ENCODE data around the gene PPIL4.
"Not testable (repeated sequence)": the region's sequence is repeated elsewhere in the genome, so short reads cannot be mapped to it uniquely, and the experiment has no call there.

PPIL4 gene

DNA sequence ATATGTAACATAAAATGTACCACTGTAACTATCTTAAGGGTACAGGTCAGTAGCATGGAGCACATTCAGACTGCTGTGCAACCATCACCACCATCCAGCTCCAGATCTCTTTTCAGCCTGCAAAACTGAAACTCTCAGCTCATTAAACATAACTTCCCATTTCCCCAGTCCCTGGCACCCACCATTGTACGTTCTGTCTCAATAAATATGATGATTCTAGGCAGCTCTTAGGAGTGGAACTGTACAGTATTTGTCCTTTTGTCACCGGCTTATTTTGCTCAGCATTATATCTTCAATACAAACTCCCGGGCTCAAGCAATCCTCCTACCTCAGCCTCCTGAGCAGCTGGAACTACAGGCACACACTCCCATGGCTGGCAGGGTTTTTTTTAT, 62.5 kb downstream of the PPIL4 start:
- FAIRE-seq, result no peak

DNA sequence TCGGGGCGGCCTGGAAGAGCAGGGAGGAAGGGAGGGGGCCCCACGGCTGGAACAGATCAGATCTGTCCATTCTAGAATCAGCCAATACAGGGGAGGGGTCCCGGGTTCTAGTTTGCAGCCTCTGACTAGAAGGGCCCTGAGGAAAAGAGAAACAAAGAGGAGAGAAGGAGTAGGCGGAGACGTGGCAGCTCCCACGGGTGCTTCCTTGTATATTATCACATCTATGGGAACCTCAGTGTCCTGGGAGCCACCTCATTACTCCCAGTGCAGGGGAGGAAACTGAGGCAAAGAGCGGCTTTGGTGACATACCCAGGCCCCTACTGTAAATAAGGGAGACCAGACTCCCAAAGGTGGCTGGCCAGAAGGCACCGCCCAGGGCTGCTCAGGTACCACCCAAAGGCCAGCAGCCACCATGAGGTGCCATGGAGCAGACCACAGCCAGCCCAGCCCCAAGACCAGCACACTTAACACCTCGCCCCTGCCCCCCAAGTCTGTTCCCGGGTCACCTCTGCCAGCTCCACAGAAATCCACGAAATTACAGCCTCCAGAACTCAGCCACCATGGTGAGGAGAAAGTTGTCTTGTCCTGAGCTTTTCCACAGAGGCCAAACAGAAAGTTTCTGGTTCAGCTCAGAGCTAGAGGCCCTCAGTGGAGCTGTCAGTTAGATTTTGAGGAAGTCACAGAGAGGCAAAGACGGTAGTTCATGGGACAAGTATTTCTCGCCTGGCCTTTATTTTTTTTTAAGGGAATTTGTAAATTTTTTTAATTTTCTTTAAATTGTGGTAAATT, 63.1 kb downstream of the PPIL4 start:
- FAIRE-seq, result no peak

DNA sequence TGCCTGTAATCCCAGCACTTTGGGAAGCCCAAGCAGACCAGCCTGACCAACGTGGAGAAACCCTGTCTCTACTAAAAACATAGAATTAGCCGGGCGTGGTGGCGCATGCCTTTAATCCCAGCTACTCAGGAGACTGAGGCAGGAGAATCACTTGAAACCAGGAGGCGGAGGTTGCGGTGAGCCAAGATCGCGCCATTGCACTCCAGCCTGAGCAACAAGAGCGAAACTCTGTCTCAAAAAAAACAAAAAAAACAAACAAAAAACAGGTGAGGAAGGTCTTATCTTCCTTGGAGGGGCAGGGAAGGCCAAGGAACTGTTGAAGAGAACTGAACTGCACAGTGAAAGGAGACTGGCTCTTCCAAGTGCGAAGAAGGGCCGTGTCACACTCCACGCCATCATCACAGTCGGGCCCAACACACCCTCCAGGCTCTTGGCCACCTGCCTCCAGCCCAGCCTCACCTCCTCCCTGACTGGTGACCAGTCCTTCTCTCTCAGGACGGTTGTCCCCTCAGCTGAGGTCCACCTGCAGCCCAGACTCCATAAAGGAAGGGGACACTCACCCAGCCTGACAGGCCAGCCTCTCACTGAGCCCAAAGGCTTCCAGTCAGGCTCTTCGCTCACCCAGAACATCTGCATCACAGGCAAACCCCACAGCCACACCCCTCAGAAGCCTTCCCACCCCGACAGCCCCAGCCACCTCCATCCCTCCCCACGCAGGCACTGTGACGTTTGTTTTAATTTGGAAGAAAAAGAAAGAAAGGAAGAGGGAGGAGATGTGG, 65.2 kb downstream of the PPIL4 start:
- no peak for FAIRE-seq

DNA sequence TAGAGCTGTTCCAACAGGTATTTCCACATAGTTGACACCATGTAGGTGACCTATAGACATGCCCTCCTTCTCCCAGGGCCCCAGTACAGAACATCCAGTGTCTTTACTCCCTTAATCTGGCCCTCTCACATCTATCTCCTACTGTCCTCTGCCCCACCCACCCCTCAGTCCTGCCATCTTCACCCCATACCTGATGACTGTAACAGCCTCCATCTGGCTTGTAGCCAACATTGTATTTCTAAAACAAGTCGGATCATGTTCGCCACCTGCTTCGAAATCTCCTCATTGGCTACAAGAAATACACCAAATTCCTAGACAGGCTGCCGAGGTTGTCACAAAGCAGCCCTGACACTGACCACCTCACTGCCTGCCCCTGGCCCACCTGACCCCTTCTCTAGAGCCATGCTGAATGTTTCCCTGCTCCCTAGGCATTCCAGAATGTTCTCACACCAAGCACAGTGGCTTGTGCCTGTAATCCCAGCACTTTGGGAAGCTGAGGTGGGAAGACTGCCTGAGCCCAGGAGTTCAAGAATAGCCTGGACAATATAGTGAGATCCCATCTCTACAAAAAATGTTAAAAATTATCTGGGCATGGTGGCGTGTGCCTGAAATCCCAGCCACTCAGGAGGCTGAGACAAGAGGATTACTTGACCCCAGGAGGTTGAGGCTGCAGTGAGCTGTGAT, 67.1 kb downstream of the PPIL4 start:
- FAIRE-seq, result no peak

DNA sequence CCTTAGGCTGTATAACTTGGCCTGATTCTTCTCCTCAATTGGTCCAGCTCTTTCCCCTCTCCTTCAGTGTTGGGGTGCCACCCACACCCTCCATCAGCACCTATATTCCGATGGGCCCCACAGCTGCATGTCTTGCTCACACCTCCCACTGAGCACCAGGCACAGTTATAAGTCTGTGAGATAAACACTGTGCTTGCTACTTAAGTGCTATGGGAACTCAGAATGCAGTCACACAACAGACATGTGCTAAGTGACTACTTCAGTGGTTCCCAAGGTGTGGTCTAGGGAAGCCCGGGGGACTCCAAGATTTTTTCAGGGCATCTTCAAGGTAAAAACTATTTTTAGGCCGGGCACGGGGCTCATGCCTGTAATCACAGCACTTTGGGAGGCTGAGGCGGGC, 68.3 kb downstream of the PPIL4 start:
- no peak for FAIRE-seq

DNA sequence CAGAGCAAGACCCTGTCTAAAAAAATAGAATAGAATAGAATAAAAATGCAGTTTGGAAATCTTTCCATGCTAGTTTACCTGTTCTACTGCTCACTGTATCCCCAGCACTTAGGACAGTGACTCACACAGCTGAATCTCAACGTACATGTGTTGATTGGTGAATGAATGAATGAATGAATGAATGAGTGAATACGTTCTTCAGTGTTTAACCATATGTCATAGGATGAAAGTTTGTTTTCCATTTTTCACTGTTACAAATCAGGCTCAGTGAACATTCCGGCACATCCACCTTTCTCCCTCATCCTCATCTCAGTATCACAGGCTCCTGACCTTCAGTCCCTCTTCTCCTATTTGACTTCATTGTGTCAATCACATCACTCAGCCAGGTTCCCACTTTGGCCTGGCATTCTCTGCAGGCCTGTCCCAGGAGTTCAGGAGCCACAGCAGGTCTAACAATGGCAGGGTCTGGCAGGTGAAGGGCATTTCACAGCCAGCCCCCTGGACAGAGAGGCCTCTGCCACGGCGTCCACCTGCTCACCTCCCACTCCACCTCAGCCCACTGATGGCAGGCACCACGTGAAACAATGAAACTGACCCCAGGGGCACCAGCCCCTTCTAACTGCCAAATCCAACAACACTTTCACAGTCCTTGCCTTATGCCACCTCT, 68.9 kb downstream of the PPIL4 start:
- FAIRE-seq, result no peak

DNA sequence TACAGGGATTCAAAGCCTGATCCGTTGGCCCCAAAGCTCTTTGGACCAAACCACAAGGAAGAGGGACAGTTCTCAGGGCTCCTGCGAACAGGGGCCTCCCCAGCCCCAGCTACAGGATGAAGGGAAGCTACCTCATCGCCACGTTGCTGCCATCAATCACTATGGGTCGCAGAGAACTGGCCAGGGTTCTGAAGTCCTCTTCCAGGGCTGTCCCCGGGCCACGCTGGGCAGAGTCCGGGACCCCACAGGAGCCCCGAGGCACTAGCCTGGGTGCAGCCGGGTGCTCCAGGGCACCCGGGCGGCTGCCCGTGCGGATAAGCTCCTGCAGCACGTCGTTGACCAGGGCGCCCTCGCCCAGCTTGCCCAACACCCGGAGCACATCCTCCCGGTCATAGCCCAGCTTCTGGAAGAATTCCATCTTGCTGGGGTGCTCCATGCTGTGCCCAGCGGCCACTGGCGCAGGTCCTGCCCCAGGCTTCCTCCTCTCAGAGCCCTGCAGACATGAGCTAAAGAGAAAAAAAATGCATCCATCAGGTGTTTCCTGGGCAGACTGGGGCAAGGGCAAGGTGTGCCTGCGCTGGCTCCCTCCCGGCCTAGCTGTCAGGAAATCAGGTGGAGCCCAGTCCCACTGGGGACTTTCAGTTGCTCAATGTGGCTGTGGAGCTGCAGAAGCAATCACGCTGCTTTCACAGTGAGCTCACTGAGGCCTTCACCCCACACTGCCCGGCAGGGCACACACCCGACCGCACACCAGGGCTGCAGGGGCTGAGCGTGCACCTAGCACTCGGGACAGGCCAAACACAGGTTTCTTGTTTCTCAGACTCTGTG, 71.5 kb downstream of the PPIL4 start:
- no peak for FAIRE-seq

DNA sequence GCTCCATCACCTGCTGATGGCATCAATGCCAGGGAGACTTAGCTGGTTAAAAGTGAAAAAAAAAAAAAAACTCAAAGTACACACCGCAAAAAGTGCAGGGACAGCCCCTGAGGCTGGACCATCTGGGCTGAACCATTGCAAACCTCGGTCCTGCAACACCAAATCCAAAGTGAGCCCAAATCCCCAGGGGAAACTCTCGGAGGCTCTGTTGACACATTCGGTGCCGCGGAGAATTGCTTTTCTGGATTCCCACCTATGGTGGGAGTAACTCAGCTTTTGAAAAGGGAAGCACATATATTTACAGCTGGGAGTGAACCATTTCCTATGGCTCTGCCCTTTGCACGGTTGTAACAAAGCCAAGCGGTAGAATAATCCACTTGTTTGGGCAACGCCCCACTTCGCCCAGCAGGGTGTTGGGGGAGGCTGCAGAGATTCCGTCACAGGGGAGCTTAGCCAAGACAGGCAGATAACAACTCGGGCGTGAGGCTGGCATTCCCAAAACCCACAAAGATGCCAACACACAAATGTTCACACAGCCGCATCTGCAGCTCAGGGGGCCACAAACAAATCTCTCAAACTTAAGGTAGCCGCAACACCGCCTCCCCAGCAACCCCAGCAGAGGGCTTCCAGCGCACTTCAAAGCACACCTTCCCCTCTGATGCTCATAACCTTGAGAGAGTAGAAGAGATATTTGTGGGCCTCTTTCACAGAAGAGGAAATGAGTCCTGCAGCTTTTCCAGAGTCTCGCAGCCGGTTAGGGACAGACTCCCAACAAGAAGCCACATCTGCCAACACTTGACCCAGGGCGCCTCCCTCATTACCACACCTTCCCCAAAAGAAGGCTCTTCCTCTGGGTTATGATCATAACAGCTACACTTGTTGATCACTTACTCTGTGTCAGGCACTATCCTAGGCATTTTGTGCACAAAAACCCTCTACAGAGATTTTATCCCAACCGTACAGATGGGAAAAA, 72.5 kb downstream of the PPIL4 start:
- no peak for FAIRE-seq

DNA sequence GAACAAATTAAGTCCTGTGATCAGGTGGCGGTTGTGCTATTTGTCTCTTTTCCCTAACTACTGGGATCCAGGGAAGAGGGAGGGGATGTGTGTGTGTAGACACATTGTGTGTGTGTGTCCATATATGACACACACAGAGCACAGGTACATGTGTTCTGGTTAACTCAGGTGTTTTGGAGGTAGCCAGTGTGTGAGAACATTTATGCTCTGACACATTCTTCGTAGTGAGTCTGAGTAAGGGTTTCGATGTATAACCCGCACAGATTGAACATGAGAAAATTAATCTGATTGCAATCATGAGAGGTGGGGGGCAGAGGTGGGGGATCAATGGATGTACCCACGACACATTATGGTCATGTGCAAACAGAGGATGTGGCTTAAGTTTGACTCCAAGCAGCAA, 73.6 kb downstream of the PPIL4 start:
- FAIRE-seq, result no peak

DNA sequence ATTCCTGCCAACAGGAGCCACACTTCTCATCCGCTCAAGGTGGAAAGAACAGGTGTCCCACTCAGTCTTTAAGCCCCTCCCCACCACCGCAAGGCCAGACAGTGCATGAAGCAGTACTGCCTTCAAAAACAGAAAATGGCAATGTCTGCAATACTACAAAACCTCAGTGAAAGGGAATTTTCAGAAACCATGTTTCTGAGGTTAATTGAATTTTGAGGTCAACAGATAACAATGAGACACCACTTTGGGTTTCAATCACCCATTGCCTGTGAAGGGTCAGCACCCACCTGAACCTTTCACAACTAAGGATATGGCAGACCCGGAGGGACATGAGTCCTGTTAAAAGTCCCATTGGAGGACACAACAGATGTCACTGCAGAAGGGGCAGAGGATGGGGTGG, 74.0 kb downstream of the PPIL4 start:
- FAIRE-seq, result no peak

DNA sequence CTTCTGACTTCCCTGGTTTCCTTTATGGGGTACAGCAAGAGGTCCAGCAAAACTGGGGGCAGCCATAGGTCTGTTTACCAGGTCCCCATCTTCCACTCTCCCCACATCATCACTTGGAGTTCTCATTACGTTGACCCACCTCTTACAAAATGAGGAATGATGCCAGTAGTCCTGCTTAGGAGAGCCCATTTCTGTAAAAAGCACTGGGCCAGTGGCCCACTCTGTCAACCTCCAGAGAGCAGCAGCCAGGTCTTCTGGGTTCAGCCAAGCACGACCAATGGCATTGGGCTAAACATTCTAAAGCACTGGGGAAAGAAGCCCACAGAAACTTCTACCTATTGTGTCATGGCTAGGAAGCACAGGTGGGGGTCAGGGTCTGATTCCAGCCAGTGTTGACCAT, 74.9 kb downstream of the PPIL4 start:
- FAIRE-seq, result no peak

DNA sequence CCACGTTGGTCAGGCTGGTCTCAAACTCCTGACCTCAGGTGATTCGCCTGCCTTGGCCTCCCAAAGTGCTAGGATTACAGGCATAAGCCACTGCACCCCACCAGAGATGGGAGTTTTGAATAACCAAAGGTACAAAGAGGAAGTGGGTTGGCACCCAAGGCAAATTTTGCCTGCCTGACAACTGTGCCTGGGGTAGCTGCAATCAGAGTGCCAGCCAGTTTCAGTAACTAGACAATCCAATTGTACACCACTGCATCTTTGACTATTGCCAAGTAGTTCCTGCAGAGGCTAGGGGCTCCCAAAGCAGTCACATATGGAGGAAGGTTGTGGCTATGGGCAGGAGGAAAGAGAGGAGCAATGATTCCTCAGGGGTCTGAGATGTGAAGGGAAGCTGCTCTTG, 77.7 kb downstream of the PPIL4 start:
- no peak for FAIRE-seq

DNA sequence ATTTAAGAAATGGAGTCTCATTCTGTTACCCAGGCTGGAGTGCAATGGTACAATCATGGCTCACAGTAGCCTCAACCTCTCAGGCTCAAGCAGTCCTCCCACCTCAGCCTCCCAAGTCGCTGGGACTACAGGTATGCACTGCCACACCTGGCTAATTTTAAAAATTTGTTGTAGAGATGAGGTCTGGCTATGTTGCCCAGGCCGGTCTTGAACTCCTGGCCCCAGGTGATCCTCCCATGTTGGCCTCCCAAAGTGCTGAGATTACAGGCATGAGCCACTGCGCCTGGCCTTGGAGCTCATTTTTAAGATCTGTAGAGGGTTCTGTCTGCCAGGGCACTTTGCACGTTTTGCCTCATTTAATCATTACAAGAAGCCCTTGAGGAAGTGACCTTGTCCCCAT, 78.6 kb downstream of the PPIL4 start:
- FAIRE-seq, result no peak

DNA sequence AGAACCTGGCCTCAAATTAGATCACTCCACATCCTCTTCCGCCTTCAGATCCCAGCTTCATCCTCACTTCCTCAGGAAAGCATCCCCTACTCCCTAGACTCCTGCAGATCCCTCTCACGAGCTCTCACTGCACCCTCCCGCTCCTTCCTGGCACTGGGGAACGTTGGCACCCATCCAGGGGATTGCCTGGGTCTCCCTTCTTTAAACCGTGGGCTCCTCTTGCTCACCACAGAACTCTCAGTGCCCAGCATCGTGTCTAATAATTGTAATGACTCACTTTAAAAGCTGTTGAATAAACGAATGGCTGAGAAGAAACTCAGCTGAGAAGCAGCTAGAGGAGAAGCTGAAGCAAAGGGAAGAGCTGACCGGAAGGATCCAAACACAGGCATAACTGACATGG, 81.4 kb downstream of the PPIL4 start:
- no peak for FAIRE-seq

DNA sequence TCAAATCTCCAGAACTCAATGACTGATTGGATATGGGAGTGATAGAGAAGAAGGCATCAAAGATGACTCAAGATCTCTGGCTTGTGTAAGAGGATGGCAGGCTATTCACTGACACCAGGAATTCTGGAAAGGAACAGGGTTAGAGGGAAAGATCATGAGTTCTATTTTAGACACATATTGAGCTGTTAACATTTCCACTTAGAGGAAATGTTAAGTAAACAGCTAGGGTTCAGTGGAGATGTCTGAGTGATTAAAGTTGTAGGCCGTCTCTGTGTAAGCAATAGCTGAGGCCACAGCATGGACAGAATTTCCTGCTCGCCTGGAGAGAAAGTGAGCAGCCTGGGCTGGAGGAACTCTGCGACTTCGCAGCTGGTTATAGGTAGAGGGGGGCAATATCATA, 82.1 kb downstream of the PPIL4 start:
- FAIRE-seq, result no peak

DNA sequence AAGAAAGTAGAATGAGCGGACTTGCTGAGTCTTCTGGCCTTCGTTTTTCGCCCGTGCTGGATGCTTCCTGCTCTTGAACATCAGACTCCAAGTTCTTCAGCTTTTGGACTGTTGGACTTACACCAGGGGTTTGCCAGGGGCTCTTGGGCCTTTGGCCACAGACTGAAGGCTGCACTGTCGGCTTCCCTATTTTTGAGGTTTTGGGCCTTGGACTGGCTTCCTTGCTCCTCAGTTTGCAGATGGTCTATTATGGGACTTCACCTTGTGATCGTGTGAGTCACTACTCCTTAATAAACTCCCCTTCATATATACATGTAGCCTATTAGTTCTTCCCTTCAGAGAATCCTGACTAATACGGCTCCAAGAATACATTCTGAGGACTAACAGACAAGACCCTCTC, 83.1 kb downstream of the PPIL4 start:
- not testable (repeated sequence) for FAIRE-seq

DNA sequence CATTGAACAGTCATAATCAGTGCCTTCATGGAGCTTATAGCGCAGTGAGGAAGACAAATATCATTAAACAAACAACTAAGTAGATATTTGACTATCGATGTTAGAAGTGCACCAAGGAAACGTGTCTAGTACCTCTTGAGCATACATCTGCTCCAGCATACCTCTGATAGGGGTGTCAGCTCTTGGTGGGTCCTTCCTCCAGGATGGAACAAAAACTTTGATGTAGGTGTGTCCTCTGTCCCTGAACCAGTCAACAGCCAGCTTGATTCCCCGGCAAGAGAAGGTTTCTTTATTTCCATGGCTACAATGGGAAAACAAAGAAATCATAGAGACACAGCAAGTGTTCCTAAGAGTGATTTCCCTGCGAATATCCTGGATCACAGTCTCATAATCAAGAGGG, 84.2 kb downstream of the PPIL4 start:
- FAIRE-seq, result no peak

DNA sequence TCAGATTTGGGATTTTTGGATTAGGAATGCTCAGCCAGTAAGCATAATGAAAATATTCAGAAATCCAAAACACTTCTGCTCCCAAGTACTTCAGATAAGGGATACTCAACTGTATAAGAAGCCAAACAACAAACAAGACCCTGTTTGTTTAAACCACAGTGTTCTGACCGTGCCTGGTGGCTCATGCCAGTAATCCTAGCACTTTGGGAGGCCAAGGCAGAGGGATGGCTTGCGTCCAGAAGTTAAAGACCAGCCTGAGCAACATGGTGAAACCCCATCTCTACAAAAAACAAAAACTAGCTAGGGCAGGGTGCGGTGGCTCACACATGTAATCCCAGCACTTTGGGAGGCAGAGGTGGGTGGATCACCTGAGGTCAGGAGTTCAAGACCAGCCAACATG, 85.6 kb downstream of the PPIL4 start:
- not testable (repeated sequence) for FAIRE-seq

DNA sequence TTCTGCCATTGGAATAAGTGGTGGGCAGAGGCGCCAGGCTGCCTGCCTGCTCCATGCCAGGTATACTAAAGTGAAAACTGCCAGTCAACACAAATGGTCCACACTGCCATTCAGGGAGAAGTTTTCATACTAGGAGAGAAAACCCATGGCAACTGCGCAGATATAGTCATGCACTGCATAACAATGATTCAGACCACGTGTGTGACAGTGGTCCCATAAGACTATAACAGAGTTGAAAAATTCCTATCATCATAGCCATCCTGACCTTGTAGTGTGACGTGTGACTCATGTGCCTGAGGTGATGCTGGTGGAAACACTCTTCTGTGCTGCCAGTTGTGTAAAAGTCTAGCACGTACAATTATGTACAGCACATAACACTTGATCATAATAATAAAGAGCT, 86.1 kb downstream of the PPIL4 start:
- FAIRE-seq, result no peak

DNA sequence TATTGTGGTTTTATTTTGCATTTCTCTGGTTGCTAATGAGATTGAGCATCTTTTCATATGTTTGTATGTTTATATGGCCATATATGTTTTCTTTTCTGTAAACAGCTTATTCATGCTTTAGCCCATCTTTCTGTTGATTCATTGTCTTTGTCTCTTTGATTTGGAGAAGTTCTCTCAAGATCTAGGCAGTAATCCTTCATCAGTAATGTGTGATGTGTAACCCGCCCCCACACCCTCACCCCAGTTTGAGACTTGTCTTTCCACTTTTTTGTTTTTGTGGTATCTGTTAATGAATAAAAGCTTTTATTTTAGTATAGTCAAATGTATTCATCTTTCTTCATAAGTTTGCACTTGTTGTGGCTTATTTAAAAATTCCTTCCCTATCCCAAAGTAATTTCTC, 87.0 kb downstream of the PPIL4 start:
- FAIRE-seq, result no peak

DNA sequence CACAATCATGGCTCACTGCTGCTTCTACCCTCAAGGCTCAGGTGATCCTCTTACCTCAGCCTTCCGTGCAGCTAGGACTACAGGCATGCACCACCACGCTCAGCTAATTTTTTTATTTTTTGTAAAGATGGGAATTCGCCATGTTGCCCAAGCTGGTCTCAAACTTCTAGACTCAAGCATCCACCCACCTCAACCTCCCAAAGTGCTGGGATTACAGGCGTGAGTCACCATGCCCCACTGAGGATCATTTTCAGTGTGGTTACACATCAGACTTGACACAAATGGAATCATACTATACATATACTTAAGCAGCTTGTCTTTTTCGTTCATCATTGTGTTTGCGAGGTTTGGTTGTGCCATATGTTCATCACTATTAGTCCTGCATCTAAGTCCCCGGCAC, 87.6 kb downstream of the PPIL4 start:
- no peak for FAIRE-seq
